Naive B cell (primary cell): ENCODE data around the gene SLC39A11. TPM values are rescaled to one million over a fixed set of nuclear protein-coding genes. Genes with fewer than 3 reads are reported as not detected.
A peak's percentile ranks its signal among the peaks of the same experiment; 100 is the strongest.

Experiments
- ATAC-seq, 2 donors: fragments of 150-1000 bp; cut with Tn5 transposase; 2 replicates each; pipeline ENCODE4 v1.10.0; 2021; ENCODE audit warnings: low read depth in 2 of 2, mild to moderate bottlenecking in 2 of 2, moderate library complexity in 2 of 2
- DNase-seq: peaks from one replicate; pipeline ENCODE4 v3.0.0; 2022
- H3K27ac Mint-ChIP-seq, 6 donors: one replicate each; pipeline ENCODE4 v1.8.0; 2020 to 2022; ENCODE audit warnings: mild to moderate bottlenecking in 6 of 6, mixed read lengths in 6 of 6, moderate library complexity in 5 of 6, inconsistent platforms in 2 of 6
- H3K27me3 Mint-ChIP-seq, 3 donors: one replicate each; pipeline ENCODE4 v1.8.0; 2021 to 2022; ENCODE audit warnings: mixed read lengths in 3 of 3, mild to moderate bottlenecking in 1 of 3
- H3K36me3 Mint-ChIP-seq, 2 donors: one replicate each; pipeline ENCODE4 v1.8.0; 2020 to 2022; ENCODE audit warnings: mixed read lengths in 2 of 2, inconsistent platforms in 1 of 2, mild to moderate bottlenecking in 1 of 2
- H3K4me1 Mint-ChIP-seq, 3 donors: one replicate each; pipeline ENCODE4 v1.8.0; 2020 to 2022; ENCODE audit warnings: mixed read lengths in 3 of 3, inconsistent platforms in 1 of 3, mild to moderate bottlenecking in 1 of 3, moderate library complexity in 1 of 3
- H3K4me3 Mint-ChIP-seq, 8 donors: one replicate each; pipeline ENCODE4 v1.8.0; 2020 to 2022; ENCODE audit warnings: mild to moderate bottlenecking in 8 of 8, mixed read lengths in 8 of 8, moderate library complexity in 8 of 8, inconsistent platforms in 2 of 8
- H3K9me3 Mint-ChIP-seq, 7 donors: one replicate each; pipeline ENCODE4 v1.8.0; 2020 to 2022; ENCODE audit warnings: mixed read lengths in 7 of 7, mild to moderate bottlenecking in 5 of 7, inconsistent platforms in 2 of 7, moderate library complexity in 1 of 7
- polyA plus RNA-seq, 6 donors: library from polyadenylated mRNA; unstranded; fragments of 300-500 nt; fragmentation: Illumina TruSeq; gene quantifications; one replicate each; pipeline ENCODE4 v1.2.3, GENCODE V29; 2021; ENCODE audit warnings: low read depth in 6 of 6

Gene SLC39A11
- polyA plus RNA-seq, 6 donors from 2014 or later: 8.5 to 15.2 (median 12.1) TPM

DNA sequence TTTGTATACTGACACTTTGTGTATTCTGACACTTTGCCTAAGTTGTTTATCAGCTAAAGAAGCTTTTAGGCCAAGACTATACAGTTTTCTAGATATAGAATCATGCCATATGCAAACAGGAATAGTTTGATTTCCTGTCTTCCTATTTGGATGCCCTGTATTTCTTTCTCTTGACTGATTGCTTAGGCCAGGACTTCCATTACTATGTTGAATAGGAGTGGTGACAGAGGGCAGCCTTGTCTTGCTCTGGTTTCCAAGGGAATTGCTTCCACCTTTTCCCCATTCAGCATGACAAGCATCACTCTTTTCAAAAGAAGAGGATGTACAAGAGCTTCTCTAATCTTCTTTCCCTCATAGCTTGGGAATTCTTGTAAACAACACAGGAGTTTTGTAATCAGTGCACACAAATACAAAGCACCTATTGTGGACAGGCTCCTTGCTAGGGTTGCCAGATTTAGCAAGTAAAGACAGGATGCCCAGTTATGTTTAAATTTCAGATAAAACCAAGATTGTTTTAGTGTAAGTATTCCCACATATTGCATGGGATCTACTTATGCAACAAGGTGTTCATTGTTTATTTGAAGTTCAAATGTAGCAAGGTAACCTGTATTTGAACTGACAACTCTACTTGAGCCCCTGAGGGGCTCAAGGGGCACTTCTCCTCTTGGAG is 233.5 kb downstream of the SLC39A11 start:
- Mint-ChIP-seq H3K4me3 (no peak overlapping the region), H3K27ac (no peak overlapping the region), H3K36me3 (peaks cover 9 to 20% of the 10 kb centered on the region in 2 donors), H3K9me3 (peaks cover 0 to 8% (median 2%) of the 10 kb centered on the region in 7 donors), H3K4me1 (peaks cover 0 to 7% (median 0%) of the 10 kb centered on the region in 3 donors), H3K27me3 (no peaks in the 10 kb centered on the region)
- ATAC-seq (no peak), DNase-seq (no peak)

DNA sequence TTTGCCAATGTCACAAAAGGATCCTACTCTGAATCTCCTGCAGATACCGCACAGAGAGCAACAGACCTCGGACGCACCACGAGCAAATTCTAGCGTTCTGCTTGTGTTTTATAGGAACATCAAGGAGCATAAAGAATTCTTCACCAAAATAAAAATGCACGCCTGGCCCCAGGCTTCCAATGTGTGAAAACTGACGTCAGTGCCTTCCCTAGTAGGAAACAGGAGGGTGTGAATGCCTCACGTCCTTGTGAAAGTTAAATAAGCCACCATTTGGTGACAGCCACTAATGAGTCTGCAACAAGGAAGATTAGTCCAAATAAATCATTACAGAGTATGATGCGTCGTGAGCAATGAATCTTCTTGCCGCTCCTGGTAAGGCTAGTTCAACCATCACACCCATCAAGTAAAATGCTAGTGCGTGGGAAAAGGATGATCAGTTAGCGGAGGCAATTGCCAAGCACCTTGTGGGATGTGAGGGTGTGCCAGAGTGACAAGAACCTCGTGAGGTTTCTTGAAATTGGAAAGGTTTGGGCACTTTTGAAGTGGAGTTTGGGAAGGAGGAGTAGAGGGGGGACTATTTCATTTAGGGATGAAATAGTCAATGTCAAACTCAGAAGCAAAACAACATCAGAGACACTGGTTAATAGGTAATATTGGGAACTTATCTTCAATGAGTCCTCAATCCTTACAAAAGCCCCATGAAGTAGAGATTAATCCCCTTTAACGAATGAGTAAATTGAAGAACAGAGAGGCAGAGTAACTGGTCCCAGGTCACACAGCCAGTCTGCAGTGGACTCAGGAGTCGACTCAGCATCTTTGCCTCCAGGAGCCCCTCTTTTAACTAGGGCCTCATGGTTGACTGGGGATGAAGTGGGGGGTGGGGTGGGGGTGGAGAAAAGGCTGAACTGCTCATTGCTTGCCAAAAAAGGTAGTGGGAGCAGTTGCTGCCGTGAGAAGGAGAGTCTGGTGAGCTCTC is 238.8 kb downstream of the SLC39A11 start:
- DNase-seq: no peak
- Mint-ChIP-seq H3K4me3 (peak overlapping the region in 1 of 8 donors; percentile 41), H3K36me3 (peaks cover 0 to 18% of the 10 kb centered on the region in 2 donors)

DNA sequence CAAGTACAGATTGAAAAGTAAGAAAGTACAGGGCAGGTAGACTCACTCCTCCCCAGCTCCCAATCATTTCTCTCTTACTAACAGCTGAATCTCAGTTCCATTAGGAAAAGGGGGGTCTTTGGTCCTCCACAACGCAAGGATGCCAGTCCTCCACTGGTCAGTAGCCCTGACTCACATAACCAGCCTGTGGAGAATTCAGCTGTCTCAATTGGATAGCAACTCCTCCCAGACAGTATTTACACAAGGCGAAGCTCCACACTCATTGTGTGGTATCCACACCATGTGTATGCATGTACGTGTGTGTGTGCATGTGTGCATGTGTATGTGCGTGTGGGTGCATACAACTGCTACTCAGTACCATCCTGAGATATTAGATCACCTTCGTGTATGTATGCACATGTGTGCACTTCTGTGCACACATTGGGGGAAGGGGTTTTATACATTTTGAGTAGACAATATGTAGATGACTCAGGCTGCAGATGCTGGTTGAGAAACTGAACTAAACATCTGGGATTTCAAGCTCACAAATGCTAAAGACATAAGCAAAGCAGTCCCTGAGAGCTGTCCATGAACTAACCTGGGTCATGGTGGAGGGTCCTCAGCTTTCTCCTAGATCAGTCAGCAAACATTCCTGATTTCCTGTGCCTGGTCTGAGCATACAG is 240.1 kb downstream of the SLC39A11 start:
- ATAC-seq: no peak
- H3K9me3 Mint-ChIP-seq: no peaks in the 10 kb centered on the region
- DNase-seq: no peak
- no peaks in the 10 kb centered on the region for H3K27me3 Mint-ChIP-seq
- no peak overlapping the region for H3K27ac Mint-ChIP-seq
- H3K4me3 Mint-ChIP-seq: no peak overlapping the region
- peaks cover 0 to 14% of the 10 kb centered on the region in 2 donors for H3K36me3 Mint-ChIP-seq
- peaks cover 0 to 4% (median 0%) of the 10 kb centered on the region in 3 donors for H3K4me1 Mint-ChIP-seq

More for the DNA sequence above, 238.8 kb downstream of the SLC39A11 start:
- Mint-ChIP-seq H3K27ac (peak overlapping the region in 2 of 6 donors; percentile 60 to 89), H3K9me3 (peaks cover 0 to 6% (median 0%) of the 10 kb centered on the region in 7 donors), H3K27me3 (no peaks in the 10 kb centered on the region), H3K4me1 (peaks cover 0 to 4% (median 0%) of the 10 kb centered on the region in 3 donors)
- ATAC-seq: no peak

DNA sequence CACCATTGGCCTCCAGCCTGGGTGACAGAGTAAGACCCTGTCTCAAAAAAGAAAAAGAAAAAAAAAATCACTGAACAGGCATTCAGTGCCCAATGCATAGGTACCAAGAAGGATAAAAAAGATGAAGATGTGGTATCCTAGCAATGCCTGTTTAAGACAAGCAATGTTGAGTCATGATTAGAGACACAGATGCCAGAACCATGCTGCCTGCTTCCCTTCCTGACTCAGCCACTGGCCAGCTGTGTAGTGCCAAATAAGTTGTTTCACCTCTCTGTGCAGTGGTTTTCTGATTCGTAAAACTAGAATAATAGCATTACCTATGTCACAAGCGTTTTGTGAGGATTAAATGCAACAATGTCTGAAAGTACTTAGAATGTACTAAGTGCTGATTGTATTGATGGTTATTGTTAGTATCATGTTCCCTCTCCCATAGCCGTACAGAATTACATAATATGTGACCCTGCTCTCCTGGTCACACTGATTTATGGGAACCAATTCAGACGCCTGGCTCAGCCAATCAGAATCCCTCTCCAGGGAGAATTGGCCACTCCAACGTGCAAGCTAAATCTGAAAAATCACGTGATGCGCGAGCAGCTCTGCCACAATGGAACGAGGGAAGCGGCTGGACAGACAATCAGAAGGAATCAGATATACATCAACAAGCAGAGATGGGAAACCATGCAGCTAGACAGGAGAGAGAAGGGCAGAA is 241.9 kb downstream of the SLC39A11 start:
- DNase-seq (no peak), ATAC-seq (no peak)
- Mint-ChIP-seq H3K4me1 (peaks cover 0 to 4% (median 0%) of the 10 kb centered on the region in 3 donors), H3K4me3 (peak overlapping the region in 1 of 8 donors; percentile 11), H3K36me3 (peaks cover 2 to 21% of the 10 kb centered on the region in 2 donors), H3K9me3 (no peaks in the 10 kb centered on the region), H3K27ac (no peak overlapping the region), H3K27me3 (no peaks in the 10 kb centered on the region)

DNA sequence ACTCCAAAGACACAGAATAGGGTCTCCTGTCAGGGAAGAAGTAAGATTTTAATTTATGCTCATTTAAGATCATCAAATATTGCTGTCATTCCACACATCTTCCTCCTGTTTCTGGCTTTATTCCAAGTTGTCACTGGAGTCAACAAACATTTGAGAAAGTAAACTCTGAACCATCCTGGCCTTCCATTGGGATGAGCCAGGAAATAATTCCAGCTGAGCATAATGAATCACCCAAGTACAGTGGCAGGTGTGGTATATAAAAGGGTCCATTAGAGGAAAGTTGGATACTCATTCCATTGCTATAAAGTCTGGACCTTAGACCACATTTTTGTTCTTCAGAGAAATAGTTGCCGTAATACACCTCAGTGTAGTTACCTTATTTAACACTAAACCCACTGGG is 246.1 kb downstream of the SLC39A11 start:
- no peaks in the 10 kb centered on the region for H3K4me1 Mint-ChIP-seq
- no peak for DNase-seq
- ATAC-seq: no peak
- peaks cover 0 to 5% (median 0%) of the 10 kb centered on the region in 7 donors for H3K9me3 Mint-ChIP-seq
- no peak overlapping the region for H3K4me3 Mint-ChIP-seq
- no peak overlapping the region for H3K27ac Mint-ChIP-seq
- H3K36me3 Mint-ChIP-seq: peaks cover 15 to 39% of the 10 kb centered on the region in 2 donors
- no peaks in the 10 kb centered on the region for H3K27me3 Mint-ChIP-seq

DNA sequence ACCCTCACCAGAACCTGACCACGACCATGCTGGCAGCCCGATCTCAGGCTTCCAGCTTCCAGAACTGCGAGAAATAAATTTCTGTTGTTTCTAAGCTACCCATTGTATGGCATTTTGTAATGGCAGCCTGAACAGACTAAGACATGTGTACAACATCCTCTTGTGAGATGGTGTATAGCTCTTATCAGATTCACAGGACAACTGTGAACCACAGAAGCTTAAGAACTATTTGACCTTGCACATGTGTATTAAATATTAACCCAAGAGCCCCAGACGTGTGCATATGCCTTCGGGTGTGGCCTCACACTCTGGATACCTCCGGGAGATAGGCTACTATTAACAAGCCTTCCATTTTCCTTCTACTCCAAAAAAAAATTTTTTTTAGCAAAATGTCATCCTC is 248.9 kb downstream of the SLC39A11 start:
- Mint-ChIP-seq H3K36me3 (peaks cover 34 to 45% of the 10 kb centered on the region in 2 donors), H3K9me3 (peaks cover 0 to 22% (median 10%) of the 10 kb centered on the region in 7 donors), H3K27me3 (no peaks in the 10 kb centered on the region), H3K27ac (no peak overlapping the region), H3K4me3 (no peak overlapping the region), H3K4me1 (no peaks in the 10 kb centered on the region)
- DNase-seq (no peak), ATAC-seq (no peak)

DNA sequence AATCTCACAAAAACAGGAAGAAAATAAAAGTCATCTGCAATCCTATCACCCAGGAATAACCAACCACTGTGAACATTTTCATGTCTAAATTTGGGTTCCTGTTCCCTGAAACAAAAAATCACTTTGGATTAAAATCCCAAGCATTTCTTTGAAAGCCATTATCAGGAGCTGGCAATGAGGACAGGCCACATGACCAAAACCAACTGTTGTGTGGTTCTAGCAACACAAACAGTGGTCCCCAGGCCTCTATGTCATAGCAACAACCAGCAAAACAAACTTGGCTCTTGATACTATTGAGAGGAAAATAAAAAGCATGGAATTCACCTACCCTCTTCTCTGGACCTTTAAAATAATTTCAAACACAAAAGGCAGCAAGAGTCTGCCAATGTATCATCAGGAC is 252.5 kb downstream of the SLC39A11 start:
- Mint-ChIP-seq H3K36me3 (peaks cover 31 to 47% of the 10 kb centered on the region in 2 donors), H3K4me3 (no peak overlapping the region), H3K27ac (no peak overlapping the region), H3K4me1 (no peaks in the 10 kb centered on the region), H3K9me3 (peaks cover 0 to 25% (median 10%) of the 10 kb centered on the region in 7 donors), H3K27me3 (no peaks in the 10 kb centered on the region)
- ATAC-seq (no peak), DNase-seq (no peak)

DNA sequence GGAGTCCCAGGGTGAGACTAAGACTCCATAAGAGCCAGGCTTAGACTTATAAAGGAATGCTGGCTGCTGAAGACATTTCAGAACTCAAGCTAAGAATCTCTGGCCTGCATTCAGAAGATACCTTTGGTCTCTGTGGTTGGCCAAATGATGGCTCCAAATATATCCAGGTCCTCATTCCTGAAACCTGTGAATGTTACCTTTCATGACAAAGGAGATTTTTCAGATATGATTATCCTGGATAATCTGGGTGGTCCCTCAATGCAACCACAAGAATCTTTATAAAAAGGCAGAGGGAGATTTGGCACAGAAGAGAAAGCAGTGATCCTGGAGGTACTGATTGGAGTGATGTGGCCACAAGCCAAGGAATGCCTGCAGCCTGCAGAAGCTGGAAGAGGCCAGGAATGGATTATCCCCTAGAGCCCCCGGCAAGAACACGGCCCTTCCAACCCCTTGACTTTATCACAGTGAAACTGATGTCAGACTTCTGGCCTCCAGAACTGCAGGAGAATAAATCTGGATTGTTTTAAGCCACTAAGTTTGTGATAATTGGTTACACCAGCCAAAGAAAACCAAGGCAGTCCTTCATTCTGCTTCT is 253.3 kb downstream of the SLC39A11 start:
- Mint-ChIP-seq H3K9me3 (peaks cover 0 to 25% (median 10%) of the 10 kb centered on the region in 7 donors), H3K27me3 (no peaks in the 10 kb centered on the region), H3K36me3 (peaks cover 26 to 46% of the 10 kb centered on the region in 2 donors), H3K27ac (no peak overlapping the region), H3K4me1 (no peaks in the 10 kb centered on the region), H3K4me3 (no peak overlapping the region)
- DNase-seq: no peak
- no peak for ATAC-seq

DNA sequence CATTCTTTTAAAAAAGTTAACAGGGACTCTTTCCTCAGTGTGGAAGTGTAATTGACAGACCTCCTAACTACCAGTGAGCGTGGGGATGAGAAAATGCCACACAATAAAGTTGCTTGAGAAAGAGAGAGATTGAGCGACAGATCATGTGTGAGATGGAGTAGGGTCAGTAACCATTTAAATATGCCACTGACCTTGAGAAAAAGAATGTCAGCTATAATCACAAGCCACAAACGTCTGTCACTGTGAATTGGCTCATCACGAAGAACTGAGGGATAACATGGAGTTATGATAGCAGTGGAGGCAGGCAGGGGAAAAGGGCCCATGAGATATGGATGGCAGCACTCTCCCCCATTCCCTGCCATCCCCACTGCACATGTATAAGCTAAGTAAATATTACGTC is 253.9 kb downstream of the SLC39A11 start:
- H3K27me3 Mint-ChIP-seq: no peaks in the 10 kb centered on the region
- H3K36me3 Mint-ChIP-seq: peaks cover 26 to 40% of the 10 kb centered on the region in 2 donors
- no peak overlapping the region for H3K27ac Mint-ChIP-seq
- H3K9me3 Mint-ChIP-seq: peaks cover 0 to 25% (median 10%) of the 10 kb centered on the region in 7 donors
- DNase-seq (no peak), ATAC-seq (no peak)
- H3K4me1 Mint-ChIP-seq: no peaks in the 10 kb centered on the region
- no peak overlapping the region for H3K4me3 Mint-ChIP-seq

DNA sequence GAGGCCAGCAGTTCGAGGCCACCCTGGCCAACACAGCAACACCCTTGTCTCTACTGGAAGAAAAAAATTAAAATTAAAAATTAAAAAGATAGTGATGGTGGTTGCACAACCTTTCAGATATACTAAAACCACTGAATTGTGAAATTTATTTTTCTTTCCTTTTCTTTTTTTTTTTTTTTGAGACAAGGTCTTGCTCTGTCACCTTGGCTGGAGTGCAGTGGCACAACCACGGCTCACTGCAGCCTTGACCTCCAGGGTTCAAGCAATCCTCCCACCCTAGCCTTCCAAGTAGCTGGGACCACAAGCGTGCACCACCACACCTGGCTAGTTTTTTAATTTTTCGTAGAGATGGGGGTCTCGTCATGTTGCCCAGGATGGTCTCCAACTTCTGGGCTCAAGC is 254.4 kb downstream of the SLC39A11 start:
- Mint-ChIP-seq H3K27me3 (no peaks in the 10 kb centered on the region), H3K27ac (no peak overlapping the region), H3K4me3 (no peak overlapping the region), H3K9me3 (peaks cover 0 to 25% (median 10%) of the 10 kb centered on the region in 7 donors), H3K36me3 (peaks cover 26 to 39% of the 10 kb centered on the region in 2 donors), H3K4me1 (no peaks in the 10 kb centered on the region)
- no peak for DNase-seq
- no peak for ATAC-seq

DNA sequence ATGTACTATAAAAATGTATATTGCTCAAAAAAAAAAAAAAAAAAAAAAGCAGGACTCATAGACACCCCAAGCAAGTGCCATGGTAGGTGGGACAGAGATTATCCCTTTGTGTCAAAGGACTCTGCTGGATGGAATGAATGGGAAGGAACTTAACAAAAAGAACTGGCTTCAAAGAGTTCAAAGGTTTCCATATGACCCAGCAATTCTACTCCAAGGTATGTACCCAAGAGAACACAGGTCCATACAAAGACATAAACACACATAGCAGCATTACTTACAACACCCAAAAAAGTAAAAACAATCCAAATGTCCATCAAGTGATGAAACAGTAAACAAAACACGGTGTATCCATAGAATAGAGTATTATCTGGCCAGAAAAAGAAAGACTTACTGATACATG is 255.2 kb downstream of the SLC39A11 start:
- no peak for DNase-seq
- peaks cover 0 to 25% (median 10%) of the 10 kb centered on the region in 7 donors for H3K9me3 Mint-ChIP-seq
- H3K27me3 Mint-ChIP-seq: no peaks in the 10 kb centered on the region
- H3K36me3 Mint-ChIP-seq: peaks cover 26 to 39% of the 10 kb centered on the region in 2 donors
- H3K4me3 Mint-ChIP-seq: no peak overlapping the region
- no peak for ATAC-seq
- H3K27ac Mint-ChIP-seq: peak overlapping the region in 1 of 6 donors; percentile 11
- no peaks in the 10 kb centered on the region for H3K4me1 Mint-ChIP-seq

DNA sequence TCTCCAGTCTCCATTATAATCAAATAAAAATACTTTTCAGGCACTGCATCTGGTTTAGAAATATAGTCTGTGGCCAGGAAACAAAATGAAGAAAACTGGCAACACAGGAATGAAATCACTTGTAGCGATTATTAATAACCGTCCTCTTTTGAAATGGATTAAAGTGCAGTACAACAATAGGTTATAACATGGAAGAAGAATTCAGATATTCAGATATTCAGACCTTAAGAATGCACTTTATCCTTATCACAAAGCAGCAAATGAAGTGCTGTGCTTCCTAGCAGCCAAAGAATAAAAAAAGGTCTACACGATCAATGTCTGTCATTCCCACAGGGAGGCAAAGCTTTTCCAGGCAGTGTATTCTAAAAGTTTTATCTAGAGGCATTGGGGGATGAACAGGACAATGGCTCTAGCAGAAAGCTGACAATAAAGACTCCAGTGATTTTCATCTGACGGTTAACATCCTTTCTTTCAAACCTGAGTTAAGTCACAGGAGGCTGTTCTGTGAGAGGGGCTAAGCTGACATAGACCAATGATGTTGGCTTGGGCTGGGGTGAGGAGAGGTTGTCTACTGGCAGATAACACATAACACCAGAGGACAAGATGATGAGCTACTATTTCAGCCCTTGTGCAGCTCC is 259.2 kb downstream of the SLC39A11 start:
- H3K4me3 Mint-ChIP-seq: no peak overlapping the region
- H3K9me3 Mint-ChIP-seq: peaks cover 0 to under 1% (median 0%) of the 10 kb centered on the region in 7 donors
- H3K4me1 Mint-ChIP-seq: no peaks in the 10 kb centered on the region
- H3K27me3 Mint-ChIP-seq: no peaks in the 10 kb centered on the region
- ATAC-seq (no peak), DNase-seq (no peak)
- peaks cover 20 to 29% of the 10 kb centered on the region in 2 donors for H3K36me3 Mint-ChIP-seq
- no peak overlapping the region for H3K27ac Mint-ChIP-seq
